Glutamatergic neuron (in vitro differentiated cells): ENCODE measurements around the gene UBTD1. TPM values are rescaled to one million over a fixed set of nuclear protein-coding genes. Genes with fewer than 3 reads are reported as not detected.
"Not testable (repeated sequence)": the region's sequence is repeated elsewhere in the genome, so short reads cannot be mapped to it uniquely, and the experiment has no call there.

ENCODE experiments used
- DNase-seq: peaks from one replicate; pipeline ENCODE4 v3.0.0; 2022
- H3K27ac Mint-ChIP-seq: one replicate; pipeline ENCODE4 v1.8.0; 2020; ENCODE audit warnings: mild to moderate bottlenecking, mixed read lengths, inconsistent platforms; ENCODE audit not compliant: unreplicated experiment
- H3K27me3 Mint-ChIP-seq: one replicate; pipeline ENCODE4 v1.8.0; 2020; ENCODE audit warnings: mild to moderate bottlenecking, moderate library complexity, mixed read lengths, inconsistent platforms; ENCODE audit not compliant: unreplicated experiment
- H3K36me3 Mint-ChIP-seq: one replicate; pipeline ENCODE4 v1.8.0; 2020; ENCODE audit warnings: mild to moderate bottlenecking, mixed read lengths, inconsistent platforms; ENCODE audit not compliant: unreplicated experiment
- H3K4me1 Mint-ChIP-seq: one replicate; pipeline ENCODE4 v1.8.0; 2020; ENCODE audit warnings: mild to moderate bottlenecking, low read depth, mixed read lengths, inconsistent platforms; ENCODE audit not compliant: unreplicated experiment
- H3K4me3 Mint-ChIP-seq: one replicate; pipeline ENCODE4 v1.8.0; 2020; ENCODE audit warnings: mild to moderate bottlenecking, mixed read lengths, inconsistent platforms; ENCODE audit not compliant: unreplicated experiment
- H3K9me3 Mint-ChIP-seq: one replicate; pipeline ENCODE4 v1.8.0; 2020; ENCODE audit warnings: mild to moderate bottlenecking, moderate library complexity, mixed read lengths, inconsistent platforms; ENCODE audit not compliant: unreplicated experiment
- total RNA-seq: library from RNA; stranded (reverse); fragmentation: NEBNext Ultra II Directional; extraction: Animal tissue kit (Norgen Biotek cat#: 25700); gene quantifications from one replicate; pipeline ENCODE4 v1.2.1, GENCODE V29; 2021; ENCODE audit not compliant: unreplicated experiment
- TF ChIP-seq, protein P1 (sequence below): fragments of 200-600 bp; sonication (generic); IDR thresholded peaks from one replicate; pipeline ENCODE4 v1.5.0; 2021; ENCODE audit not compliant: partially characterized antibody, unreplicated experiment

Gene UBTD1
- total RNA-seq, 1 donor from 2014 or later, result 8.0 TPM

GRCh38 chr10:97468162-97468561 lies 30.6 kb upstream of the UBTD1 start:
- Mint-ChIP-seq H3K36me3 (no peaks in the 10 kb centered on the region), H3K4me1 (no peaks in the 10 kb centered on the region), H3K27me3 (no peaks in the 10 kb centered on the region), H3K27ac (no peak overlapping the region), H3K9me3 (peaks cover under 1% of the 10 kb centered on the region), H3K4me3 (no peak overlapping the region)
- TF ChIP-seq, protein P1, sequence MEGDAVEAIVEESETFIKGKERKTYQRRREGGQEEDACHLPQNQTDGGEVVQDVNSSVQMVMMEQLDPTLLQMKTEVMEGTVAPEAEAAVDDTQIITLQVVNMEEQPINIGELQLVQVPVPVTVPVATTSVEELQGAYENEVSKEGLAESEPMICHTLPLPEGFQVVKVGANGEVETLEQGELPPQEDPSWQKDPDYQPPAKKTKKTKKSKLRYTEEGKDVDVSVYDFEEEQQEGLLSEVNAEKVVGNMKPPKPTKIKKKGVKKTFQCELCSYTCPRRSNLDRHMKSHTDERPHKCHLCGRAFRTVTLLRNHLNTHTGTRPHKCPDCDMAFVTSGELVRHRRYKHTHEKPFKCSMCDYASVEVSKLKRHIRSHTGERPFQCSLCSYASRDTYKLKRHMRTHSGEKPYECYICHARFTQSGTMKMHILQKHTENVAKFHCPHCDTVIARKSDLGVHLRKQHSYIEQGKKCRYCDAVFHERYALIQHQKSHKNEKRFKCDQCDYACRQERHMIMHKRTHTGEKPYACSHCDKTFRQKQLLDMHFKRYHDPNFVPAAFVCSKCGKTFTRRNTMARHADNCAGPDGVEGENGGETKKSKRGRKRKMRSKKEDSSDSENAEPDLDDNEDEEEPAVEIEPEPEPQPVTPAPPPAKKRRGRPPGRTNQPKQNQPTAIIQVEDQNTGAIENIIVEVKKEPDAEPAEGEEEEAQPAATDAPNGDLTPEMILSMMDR, result no peak
- DNase-seq, result no peak

DNA sequence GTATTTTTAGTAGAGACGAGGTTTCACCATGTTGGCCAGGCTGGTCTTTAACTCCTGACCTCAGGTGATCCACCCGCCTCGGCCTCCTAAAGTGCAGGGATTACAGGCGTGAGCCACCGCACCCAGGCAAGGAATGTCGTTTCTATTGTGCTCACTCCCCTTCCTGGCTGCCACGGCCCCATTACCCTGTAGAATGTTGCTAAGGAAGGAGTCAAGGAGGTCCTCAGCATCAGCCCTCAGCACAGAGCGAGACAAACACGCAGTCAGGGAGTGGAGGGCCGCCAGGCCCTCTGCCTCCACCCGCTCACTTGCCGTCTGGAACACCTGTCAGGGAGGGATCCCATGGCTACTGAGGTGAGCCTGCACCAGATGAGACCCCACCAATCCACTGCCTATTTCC lies 29.9 kb upstream of the UBTD1 start:
- not testable (repeated sequence) for H3K27ac Mint-ChIP-seq, H3K4me3 Mint-ChIP-seq, H3K27me3 Mint-ChIP-seq, DNase-seq, H3K9me3 Mint-ChIP-seq, H3K4me1 Mint-ChIP-seq, H3K36me3 Mint-ChIP-seq

GRCh38 chr10:97474918-97475317 lies 23.8 kb upstream of the UBTD1 start:
- Mint-ChIP-seq H3K9me3 (peaks cover 3% of the 10 kb centered on the region), H3K4me3 (no peak overlapping the region), H3K4me1 (no peaks in the 10 kb centered on the region), H3K36me3 (peaks cover 5% of the 10 kb centered on the region), H3K27ac (no peak overlapping the region), H3K27me3 (no peaks in the 10 kb centered on the region)
- DNase-seq, result no peak
- TF ChIP-seq, protein P1, result no peak

GRCh38 chr10:97475936-97476594 lies 22.7 kb upstream of the UBTD1 start:
- peaks cover 4% of the 10 kb centered on the region for H3K4me1 Mint-ChIP-seq
- H3K27ac Mint-ChIP-seq, result no peak overlapping the region
- peaks cover 3% of the 10 kb centered on the region for H3K9me3 Mint-ChIP-seq
- TF ChIP-seq, protein P1, result no peak
- no peak overlapping the region for H3K4me3 Mint-ChIP-seq
- H3K27me3 Mint-ChIP-seq, result no peaks in the 10 kb centered on the region
- no peak for DNase-seq
- peaks cover 5% of the 10 kb centered on the region for H3K36me3 Mint-ChIP-seq

DNA sequence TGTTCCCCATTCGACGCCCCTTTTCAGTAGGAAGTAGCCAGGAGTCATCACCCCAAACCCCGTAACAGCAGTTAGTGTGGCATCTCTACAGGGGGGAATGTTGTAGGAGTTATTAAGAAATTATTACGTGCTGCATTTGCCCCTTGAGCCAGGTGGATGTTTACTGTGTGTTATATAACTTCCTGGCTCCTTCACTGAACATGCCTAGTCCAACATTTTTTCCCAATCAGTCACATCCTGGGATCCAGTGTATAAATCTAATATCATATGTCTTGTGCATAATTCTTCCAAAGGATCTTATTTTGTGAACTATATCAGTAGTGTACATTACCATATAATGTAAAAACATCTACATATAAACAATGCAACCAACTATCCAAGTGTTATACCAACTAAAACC lies 19.3 kb upstream of the UBTD1 start:
- H3K36me3 Mint-ChIP-seq, H3K9me3 Mint-ChIP-seq, H3K4me3 Mint-ChIP-seq, DNase-seq, H3K27me3 Mint-ChIP-seq, H3K4me1 Mint-ChIP-seq, H3K27ac Mint-ChIP-seq: not testable (repeated sequence)

DNA sequence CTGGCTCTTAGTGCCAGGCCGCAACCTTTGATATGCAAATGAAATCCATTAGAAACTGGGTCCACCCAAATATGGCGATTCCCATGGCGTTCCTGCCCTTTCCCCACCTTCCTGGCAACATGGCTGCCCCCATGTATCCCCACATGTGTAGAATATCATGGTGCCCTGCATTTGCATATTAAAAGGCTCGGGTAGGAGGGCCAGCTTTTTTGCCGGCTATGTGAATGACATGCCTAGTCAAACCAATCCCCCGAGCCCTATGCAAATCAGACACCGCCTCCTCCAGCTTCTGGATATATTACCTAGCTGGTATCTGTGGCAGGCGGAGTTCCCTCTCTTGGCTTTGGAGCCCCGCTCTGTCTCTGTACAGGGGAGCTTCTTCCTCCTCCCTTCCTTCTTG lies 18.8 kb upstream of the UBTD1 start:
- Mint-ChIP-seq H3K27me3 (no peaks in the 10 kb centered on the region), H3K27ac (no peak overlapping the region), H3K4me1 (peaks cover 4% of the 10 kb centered on the region), H3K36me3 (peaks cover 3% of the 10 kb centered on the region), H3K9me3 (no peaks in the 10 kb centered on the region), H3K4me3 (no peak overlapping the region)
- TF ChIP-seq, protein P1, result no peak
- peak; percentile 24 for DNase-seq
